Bronchial epithelial cell (primary cell): ENCODE measurements around the gene EPHB6. TPM values are rescaled to one million over a fixed set of nuclear protein-coding genes. Genes with fewer than 3 reads are reported as not detected.

Experiments used
- DNase-seq: peaks from one replicate; pipeline ENCODE4 v3.0.0-alpha.2; 2010; ENCODE audit warnings: low read depth
- FAIRE-seq: peaks from 2 replicates; lab custom pipeline; 2011; peaks lifted over from hg19 to GRCh38; lab: Jason Lieb, UNC
- H3K27me3 ChIP-seq: 2 replicates; pipeline ENCODE4 v1.5.1; 2011; ENCODE audit warnings: low read length; ENCODE audit not compliant: control insufficient read depth, insufficient read depth
- H3K36me3 ChIP-seq: 2 replicates; pipeline ENCODE4 v1.5.1; 2011; ENCODE audit warnings: low read length; ENCODE audit not compliant: control insufficient read depth, insufficient read depth
- H3K4me3 ChIP-seq: 2 replicates; pipeline ENCODE4 v1.5.1; 2011; ENCODE audit warnings: mild to moderate bottlenecking, low read depth, low read length, control low read depth
- total RNA-seq: library from RNA; depleted of rRNA; stranded (reverse); fragments of >200 nt; gene quantifications from 2 replicates; pipeline ENCODE4 v1.2.1, GENCODE V29; 2014
- TF ChIP-seq, protein P1 (sequence below): IDR thresholded peaks from 2 replicates; pipeline ENCODE4 v1.5.1; 2011; ENCODE audit warnings: mild to moderate bottlenecking, moderate library complexity, low read length, control low read depth, inconsistent platforms; ENCODE audit not compliant: insufficient read depth, severe bottlenecking

EPHB6 gene
- total RNA-seq, 1 donor from 2014 or later, result under 0.01 TPM

DNA sequence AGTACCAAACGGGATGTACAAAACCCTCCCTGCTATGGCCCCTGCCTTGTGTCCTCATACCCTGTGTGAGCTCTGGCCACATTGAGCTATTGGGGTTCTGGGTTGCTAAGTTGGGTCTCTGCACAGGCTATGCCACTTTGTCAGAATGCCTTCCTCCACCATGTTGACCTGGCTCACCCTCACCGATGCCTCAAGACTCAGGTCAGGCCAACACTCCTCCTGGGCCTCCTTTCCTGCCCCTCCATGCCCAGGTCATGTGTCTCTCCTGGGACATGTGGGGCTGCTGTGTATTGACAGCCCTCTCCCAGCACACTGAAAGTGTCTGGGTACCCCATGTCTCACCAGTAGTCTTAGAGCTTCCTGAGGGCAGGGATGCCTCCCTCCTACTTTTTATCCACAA, 64.0 kb downstream of the EPHB6 start:
- Histone ChIP-seq H3K4me3 (no peak overlapping the region), H3K27me3 (no peaks in the 10 kb centered on the region), H3K36me3 (no peaks in the 10 kb centered on the region)
- FAIRE-seq, result no peak
- TF ChIP-seq, protein P1, sequence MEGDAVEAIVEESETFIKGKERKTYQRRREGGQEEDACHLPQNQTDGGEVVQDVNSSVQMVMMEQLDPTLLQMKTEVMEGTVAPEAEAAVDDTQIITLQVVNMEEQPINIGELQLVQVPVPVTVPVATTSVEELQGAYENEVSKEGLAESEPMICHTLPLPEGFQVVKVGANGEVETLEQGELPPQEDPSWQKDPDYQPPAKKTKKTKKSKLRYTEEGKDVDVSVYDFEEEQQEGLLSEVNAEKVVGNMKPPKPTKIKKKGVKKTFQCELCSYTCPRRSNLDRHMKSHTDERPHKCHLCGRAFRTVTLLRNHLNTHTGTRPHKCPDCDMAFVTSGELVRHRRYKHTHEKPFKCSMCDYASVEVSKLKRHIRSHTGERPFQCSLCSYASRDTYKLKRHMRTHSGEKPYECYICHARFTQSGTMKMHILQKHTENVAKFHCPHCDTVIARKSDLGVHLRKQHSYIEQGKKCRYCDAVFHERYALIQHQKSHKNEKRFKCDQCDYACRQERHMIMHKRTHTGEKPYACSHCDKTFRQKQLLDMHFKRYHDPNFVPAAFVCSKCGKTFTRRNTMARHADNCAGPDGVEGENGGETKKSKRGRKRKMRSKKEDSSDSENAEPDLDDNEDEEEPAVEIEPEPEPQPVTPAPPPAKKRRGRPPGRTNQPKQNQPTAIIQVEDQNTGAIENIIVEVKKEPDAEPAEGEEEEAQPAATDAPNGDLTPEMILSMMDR, result no peak
- no peak for DNase-seq

DNA sequence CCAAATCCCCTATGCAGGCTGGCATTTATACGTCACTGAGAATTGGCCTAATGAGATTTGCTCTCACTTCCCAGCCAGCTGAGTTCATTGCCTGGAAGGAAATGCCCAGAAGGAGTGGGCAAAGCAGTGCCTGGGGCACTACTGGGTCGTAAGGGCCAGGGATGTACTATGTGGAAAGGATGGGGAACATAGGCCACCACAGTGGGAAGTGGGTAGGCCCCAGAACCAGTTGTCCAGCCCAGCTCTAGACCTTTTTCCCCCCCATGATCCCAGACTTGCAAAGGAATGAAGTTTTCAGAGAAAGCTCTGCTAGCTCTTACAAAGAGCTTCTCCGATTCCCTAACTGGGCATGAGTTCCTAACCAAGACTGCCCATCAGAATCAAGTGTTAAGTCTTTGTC, 64.8 kb downstream of the EPHB6 start:
- no peaks in the 10 kb centered on the region for H3K27me3 ChIP-seq
- H3K4me3 ChIP-seq, result no peak overlapping the region
- TF ChIP-seq, protein P1, result no peak
- DNase-seq (no peak), FAIRE-seq (no peak)
- H3K36me3 ChIP-seq, result no peaks in the 10 kb centered on the region

Other genes with a start within 250 kb of the EPHB6 start
- gene PRSS1, start 105.6 kb upstream of the EPHB6 start, total RNA-seq, result under 0.01 TPM in 1 of 2 replicates, not detected in the other
- not detected in 2 replicates for gene PRSS2, start 84.1 kb upstream of the EPHB6 start, total RNA-seq
- gene TRPV6, start 30.7 kb downstream of the EPHB6 start, total RNA-seq, result under 0.01 and 0.26 TPM in 2 replicates
- under 0.01 TPM in 1 of 2 replicates, not detected in the other for gene TRPV5, start 78.7 kb downstream of the EPHB6 start, total RNA-seq
- gene LLCFC1, start 84.4 kb downstream of the EPHB6 start, total RNA-seq, result not detected in 2 replicates
- 0.13 TPM in 1 of 2 replicates, not detected in the other for gene KEL, start 107.3 kb downstream of the EPHB6 start, total RNA-seq
- 0.26 TPM in 1 of 2 replicates, not detected in the other for gene OR9A2, start 172.1 kb downstream of the EPHB6 start, total RNA-seq
- gene OR6V1, start 197.3 kb downstream of the EPHB6 start, total RNA-seq, result not detected in 2 replicates